HG02973 (cell line): ENCODE data around the gene TICAM2.

Experiments used
- ATAC-seq: cut with Tn5 transposase; IDR thresholded peaks from one replicate; pipeline ENCODE4 v1.9.1; 2021; ENCODE audit warnings: moderate library complexity; ENCODE audit not compliant: unreplicated experiment

Gene TICAM2

GRCh38 chr5:115611873-115612272 lies 9.6 kb upstream of the TICAM2 start:
- no peak for ATAC-seq

- ATAC-seq, result no peak
Measured at GRCh38 chr5:115607935-115608334, 5.7 kb upstream of the TICAM2 start.

GRCh38 chr5:115605436-115605835 lies 3.2 kb upstream of the TICAM2 start:
- ATAC-seq, result no peak

- ATAC-seq, result peak; percentile 8
Measured at GRCh38 chr5:115602591-115603125, 379 bp upstream of the TICAM2 start.

- no peak for ATAC-seq
Measured at GRCh38 chr5:115600766-115601165, 1.5 kb downstream of the TICAM2 start.

- no peak for ATAC-seq
Measured at GRCh38 chr5:115599924-115600323, 2.4 kb downstream of the TICAM2 start.

GRCh38 chr5:115599502-115599901 lies 2.8 kb downstream of the TICAM2 start:
- peak; percentile 28 for ATAC-seq

- no peak for ATAC-seq
Measured at GRCh38 chr5:115594128-115595047, 7.9 kb downstream of the TICAM2 start.

GRCh38 chr5:115589043-115589442 lies 13.2 kb downstream of the TICAM2 start:
- no peak for ATAC-seq

- ATAC-seq, result no peak
Measured at GRCh38 chr5:115588640-115589039, 13.6 kb downstream of the TICAM2 start.

- ATAC-seq, result no peak
Measured at GRCh38 chr5:115586525-115587146, 15.6 kb downstream of the TICAM2 start.

- no peak for ATAC-seq
Measured at GRCh38 chr5:115585265-115585664, 17.0 kb downstream of the TICAM2 start.

GRCh38 chr5:115584501-115584900 lies 17.8 kb downstream of the TICAM2 start:
- ATAC-seq, result no peak

- ATAC-seq, result no peak
Measured at GRCh38 chr5:115583474-115583873, 18.8 kb downstream of the TICAM2 start.

GRCh38 chr5:115580941-115581340 lies 21.3 kb downstream of the TICAM2 start:
- no peak for ATAC-seq

- ATAC-seq, result peak; percentile 72
Measured at GRCh38 chr5:115579747-115580173, 22.5 kb downstream of the TICAM2 start.

- ATAC-seq, result no peak
Measured at GRCh38 chr5:115579216-115579615, 23.1 kb downstream of the TICAM2 start.

- ATAC-seq, result peak; percentile 50
Measured at GRCh38 chr5:115578657-115579056, 23.6 kb downstream of the TICAM2 start.

GRCh38 chr5:115577741-115578140 lies 24.5 kb downstream of the TICAM2 start:
- ATAC-seq, result no peak

GRCh38 chr5:115577329-115577728 lies 24.9 kb downstream of the TICAM2 start:
- no peak for ATAC-seq

- ATAC-seq, result peak; percentile 37
Measured at GRCh38 chr5:115575167-115576070, 26.9 kb downstream of the TICAM2 start.
